ENCODE data around the gene CD81. TPM values are rescaled to one million over a fixed set of nuclear protein-coding genes. Genes with fewer than 3 reads are reported as not detected.

Gene CD81
- 801 TPM for total RNA-seq

- no peak for DNase-seq (ENCODE audit: low spot score in 2 of 2)
- Histone ChIP-seq H3K4me3 (peak within 1 kb of the TSS; percentile 79 to 98), H3K27ac (peak within 1 kb of the TSS; percentile 97 to 99), H3K4me1 (peaks cover 12 to 28% of the 10 kb centered on the region in 2 donors), H3K36me3 (no peaks in the 10 kb centered on the region), H3K27me3 (no peaks in the 10 kb centered on the region), H3K9me3 (no peaks in the 10 kb centered on the region)
- intact Hi-C loops (cut with DNase I): loop anchor here (1.0 to 10.0 kb wide), 3 partner anchors 23 to 612 kb away; partner anchors contain the start of genes CTSD and TSSC4
- TF ChIP-seq CTCF (IDR thresholded peaks at IDR 0.05): no peak
Measured at GRCh38 chr11:2376751-2377451, at the start of gene CD81. TSS of gene CD81 (plus strand) at chr11:2377310. CDS start at chr11:2377550, 240 bp downstream.

- no peak for TF ChIP-seq CTCF (IDR thresholded peaks at IDR 0.05)
- DNase-seq (ENCODE audit: low spot score in 2 of 2): no peak
- no peak overlapping the region for H3K27ac ChIP-seq
- H3K4me1 ChIP-seq: no peaks in the 10 kb centered on the region
- H3K4me3 ChIP-seq: no peak overlapping the region
- intact Hi-C loops (cut with DNase I): no loop called here
- H3K9me3 ChIP-seq: no peaks in the 10 kb centered on the region
- no peaks in the 10 kb centered on the region for H3K36me3 ChIP-seq
- no peaks in the 10 kb centered on the region for H3K27me3 ChIP-seq
Measured at GRCh38 chr11:2328021-2328420, 49.1 kb upstream of the CD81 start.

- peak in 1 of 2 donors; percentile 50 for DNase-seq (ENCODE audit: low spot score in 2 of 2)
- TF ChIP-seq CTCF (IDR thresholded peaks at IDR 0.05): no peak
- intact Hi-C loops (cut with DNase I): no loop called here
- H3K27me3 ChIP-seq: no peaks in the 10 kb centered on the region
- no peaks in the 10 kb centered on the region for H3K9me3 ChIP-seq
- H3K4me1 ChIP-seq: no peaks in the 10 kb centered on the region
- no peaks in the 10 kb centered on the region for H3K36me3 ChIP-seq
- no peak overlapping the region for H3K27ac ChIP-seq
- no peak overlapping the region for H3K4me3 ChIP-seq
Measured at GRCh38 chr11:2328656-2329354, 48.3 kb upstream of the CD81 start.

- no peaks in the 10 kb centered on the region for H3K4me1 ChIP-seq
- H3K36me3 ChIP-seq: no peaks in the 10 kb centered on the region
- no peaks in the 10 kb centered on the region for H3K9me3 ChIP-seq
- H3K27ac ChIP-seq: no peak overlapping the region
- no peak for TF ChIP-seq CTCF (IDR thresholded peaks at IDR 0.05)
- intact Hi-C loops (cut with DNase I): no loop called here
- no peaks in the 10 kb centered on the region for H3K27me3 ChIP-seq
- H3K4me3 ChIP-seq: no peak overlapping the region
- no peak for DNase-seq (ENCODE audit: low spot score in 2 of 2)
Measured at GRCh38 chr11:2329551-2329950, 47.6 kb upstream of the CD81 start.

GRCh38 chr11:2330696-2331095 is 46.4 kb upstream of the CD81 start:
- intact Hi-C loops (cut with DNase I): no loop called here
- Histone ChIP-seq H3K36me3 (no peaks in the 10 kb centered on the region), H3K27me3 (no peaks in the 10 kb centered on the region), H3K9me3 (no peaks in the 10 kb centered on the region), H3K4me3 (no peak overlapping the region), H3K4me1 (no peaks in the 10 kb centered on the region), H3K27ac (no peak overlapping the region)
- TF ChIP-seq CTCF (IDR thresholded peaks at IDR 0.05): no peak
- no peak for DNase-seq (ENCODE audit: low spot score in 2 of 2)
